GM21360 (cell line): ENCODE data around the gene RECQL5.

Experiments used
- ATAC-seq: cut with Tn5 transposase; IDR thresholded peaks from one replicate; pipeline ENCODE4 v1.9.1; 2021; ENCODE audit warnings: mild to moderate bottlenecking, moderate library complexity; ENCODE audit not compliant: unreplicated experiment

Gene RECQL5

DNA sequence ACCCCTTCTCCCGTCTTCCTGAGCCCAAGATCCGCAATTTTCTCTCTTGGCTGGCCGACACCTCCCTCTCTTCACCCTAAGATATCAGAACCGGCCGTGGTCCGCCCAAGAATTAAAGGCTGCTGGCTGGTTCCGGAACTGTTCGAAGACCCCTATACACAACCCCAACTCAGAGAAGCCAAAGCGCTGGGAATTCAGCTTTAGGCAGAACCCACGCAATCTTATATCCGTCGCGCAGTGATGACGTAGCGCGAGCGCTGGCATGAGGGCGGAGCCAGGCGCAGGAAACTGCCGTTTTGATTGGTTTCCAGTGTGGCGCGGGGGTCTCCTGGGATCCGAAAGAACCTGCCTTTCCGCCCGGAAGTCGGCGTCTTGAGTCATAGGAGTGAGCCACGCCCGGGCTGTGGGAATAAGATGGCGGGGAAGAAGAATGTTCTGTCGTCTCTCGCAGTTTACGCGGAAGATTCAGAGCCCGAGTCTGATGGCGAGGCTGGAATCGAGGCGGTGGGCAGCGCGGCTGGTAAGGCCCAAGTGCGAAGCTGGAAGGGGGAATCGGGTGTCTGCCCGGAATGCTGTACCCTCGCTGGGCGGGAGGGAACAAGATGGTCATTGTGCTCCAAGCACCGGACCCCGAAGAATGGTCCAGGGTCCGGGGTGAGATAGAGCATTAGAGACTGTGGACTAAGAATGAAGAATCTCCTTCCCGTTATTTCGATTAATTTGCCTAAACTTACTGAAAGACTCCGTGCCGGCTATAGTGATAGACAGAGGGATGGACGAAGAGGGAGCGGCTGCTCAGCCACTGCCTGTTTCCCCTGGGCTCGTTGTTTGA, at the start of gene RECQL5, which contains the start of gene SAP30BP:
Gene RECQL5, minus strand, starts transcription at position 196 of the 832 bp plus-strand sequence. CDS start 597 bp downstream, outside the sequence.
Gene SAP30BP, plus strand, starts transcription at position 380 of the 832 bp plus-strand sequence. Its CDS starts 35 bp downstream, at position 415.
- peak; percentile 63 for ATAC-seq

DNA sequence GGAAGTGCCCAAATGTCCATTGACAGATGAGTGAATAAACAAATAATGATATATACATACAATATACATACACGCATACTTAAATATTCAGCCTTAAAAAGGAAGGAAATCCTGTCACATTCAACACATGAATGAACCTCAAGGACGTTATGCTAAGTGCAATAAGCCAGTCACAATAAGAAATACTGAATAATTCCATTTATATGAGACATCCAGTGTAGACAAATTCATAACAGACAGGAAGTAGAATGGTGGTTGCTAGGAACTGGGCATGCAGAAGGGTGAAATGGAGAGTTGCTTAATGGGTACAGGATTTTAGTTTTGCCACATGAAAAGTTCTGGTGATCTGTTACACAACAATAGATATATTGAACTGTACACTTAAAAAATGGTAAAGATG, 45.5 kb upstream of the RECQL5 start:
- no peak for ATAC-seq

DNA sequence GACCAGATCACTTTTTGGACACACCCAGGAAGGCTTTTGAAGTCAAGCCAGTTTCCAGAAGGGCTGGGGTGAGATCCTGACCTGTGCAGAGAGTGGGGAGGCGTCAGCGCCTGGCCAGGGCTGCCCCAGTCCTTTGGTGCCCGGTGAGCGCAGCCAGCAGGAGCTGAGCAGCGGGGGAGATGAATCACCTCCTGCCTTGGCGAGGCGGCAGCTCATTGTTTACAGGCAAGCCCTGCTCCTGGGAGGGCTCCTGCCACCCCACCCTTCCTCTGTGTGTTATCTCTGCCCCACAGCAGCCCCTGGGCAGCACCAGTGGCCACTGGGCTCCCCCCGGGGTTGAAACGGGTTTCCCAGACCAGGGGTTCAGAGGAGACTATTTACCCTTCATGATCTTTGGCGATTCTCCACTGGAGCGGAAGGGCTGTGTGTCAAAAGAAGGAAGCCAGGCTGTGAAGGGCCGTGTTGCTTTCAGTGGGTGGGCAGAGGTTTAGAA, 40.2 kb upstream of the RECQL5 start:
- no peak for ATAC-seq

DNA sequence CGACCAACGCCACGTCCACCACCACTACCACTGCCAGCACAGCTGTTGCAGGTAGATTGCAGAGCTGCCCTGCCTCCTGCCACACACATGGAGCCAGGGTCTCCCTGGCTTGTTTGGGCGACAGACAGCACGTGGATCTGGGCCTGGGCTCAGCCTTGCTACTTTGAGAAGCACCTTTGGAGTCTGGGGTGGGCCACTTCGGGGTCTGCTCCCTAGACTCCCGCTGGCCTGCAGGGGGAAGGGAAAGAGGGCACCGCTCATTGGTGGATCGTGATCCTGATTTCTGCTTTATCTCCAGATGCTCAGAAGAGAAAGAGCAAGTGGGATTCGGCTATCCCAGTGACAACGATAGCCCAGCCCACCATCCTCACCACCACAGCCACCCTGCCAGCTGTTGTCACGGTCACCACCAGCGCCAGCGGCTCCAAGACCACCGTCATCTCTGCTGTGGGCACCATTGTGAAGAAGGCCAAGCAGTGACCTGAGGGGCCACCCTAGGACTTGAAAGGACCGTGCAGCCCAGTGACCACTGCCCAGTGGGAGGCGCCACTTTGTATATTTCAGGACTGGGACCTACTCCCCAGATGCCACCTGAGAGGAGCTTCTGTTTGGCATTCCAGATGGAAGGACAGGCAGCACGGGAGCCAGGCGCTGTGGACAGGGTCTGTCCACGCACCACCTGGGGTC, 39.2 kb upstream of the RECQL5 start:
- no peak for ATAC-seq

DNA sequence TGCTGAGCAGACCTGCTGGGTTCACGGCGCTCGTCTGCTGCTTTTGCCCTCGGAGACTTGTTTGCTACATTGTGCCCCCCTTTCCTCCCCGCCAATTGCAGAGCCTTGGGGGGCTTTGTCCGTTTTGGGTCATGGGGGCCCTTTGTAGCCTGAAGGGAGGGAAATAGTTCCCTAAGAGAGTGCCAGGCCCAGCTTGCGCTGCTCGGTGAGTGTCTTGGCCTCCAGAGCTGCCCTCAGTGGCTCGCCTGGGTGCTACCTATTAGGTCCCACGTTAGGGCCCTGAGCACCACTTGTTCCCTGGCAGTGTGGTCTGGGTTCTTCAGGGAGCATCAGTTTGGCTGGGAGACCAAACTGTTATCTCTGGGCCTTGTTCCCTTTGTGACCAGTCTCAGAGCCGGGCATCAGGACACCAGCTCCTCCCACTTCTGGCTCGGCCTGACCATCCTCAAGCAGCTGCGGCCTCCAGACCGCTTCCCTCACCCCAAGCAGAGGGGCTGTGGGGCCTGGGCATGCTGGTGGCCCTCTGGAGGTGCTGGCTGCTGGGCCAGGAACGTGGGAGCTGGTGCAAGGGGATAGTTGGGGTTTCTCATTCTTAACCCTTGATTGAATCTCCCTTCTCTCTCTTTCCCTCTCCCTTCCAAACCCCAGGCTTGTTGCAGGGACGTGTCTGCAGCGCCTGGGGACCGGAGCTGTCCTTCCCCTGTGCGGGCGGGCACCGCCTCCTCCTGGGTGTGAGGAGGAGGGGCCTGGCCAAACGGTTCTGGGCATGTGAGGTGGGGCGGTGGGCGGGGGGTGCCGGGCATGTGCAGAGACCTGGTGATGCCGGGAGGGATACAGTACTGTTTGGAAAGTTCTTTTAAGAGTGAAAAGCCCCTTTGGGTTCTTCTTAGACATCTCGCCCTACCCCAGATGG, 38.3 kb upstream of the RECQL5 start:
- ATAC-seq = no peak

DNA sequence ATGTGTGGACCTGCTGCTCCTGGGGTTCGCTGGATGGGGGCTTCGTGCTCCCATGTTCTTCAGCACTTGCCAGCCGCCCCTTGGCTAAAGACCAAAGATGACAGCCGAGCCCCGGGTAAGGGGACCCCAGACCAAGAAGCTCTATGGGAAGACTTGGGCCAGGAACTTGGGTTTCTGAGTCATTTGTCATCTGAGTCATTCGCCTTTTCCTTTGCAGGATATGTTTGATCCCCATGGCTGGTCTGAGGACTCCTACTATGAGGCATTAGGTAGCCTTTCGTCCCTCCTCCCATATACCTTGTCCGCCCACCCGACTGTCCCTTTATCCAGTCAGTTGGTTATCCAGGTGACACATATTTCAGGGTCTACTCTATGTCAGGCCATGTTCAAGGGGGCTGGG, 36.6 kb upstream of the RECQL5 start:
- ATAC-seq = no peak

DNA sequence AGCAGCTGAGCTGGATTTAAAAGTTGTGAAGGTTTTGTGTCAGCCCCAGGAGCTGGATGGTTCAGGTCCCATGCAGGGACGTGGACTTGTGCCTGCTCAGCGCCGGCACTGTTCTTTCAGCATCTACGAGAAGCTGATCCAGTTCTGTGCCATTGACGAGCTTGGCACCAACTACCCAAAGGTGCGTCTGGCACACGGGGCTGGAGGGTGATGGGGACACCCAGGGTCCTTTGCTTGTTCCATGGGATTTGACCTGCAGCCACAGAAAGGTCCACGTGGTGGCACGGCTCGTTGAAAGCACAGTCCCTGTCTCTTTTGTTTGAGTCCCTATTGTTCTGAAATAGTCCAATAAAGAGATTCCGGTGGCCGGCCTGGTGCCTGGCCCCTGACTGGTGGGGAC, 36.2 kb upstream of the RECQL5 start:
- ATAC-seq = no peak

DNA sequence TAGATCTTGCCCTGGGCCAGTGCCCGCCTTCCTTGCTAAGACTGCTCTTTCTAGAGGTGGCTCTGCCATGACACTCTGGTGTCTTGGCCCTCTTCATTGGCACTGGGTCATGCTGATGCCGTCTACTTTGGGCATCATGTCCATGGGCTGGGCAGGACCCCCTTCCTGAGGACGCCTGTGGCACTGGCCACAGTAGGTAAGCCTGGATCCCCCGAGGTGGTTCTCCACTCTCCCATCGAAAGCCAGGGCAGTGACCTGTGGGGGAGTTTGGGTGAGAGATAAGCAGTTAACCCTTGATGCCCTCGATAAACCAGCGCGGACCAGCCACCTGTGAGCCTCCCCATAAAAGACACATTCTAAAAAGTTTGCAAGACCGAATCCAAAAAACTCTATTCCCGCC, 34.3 kb upstream of the RECQL5 start:
- ATAC-seq = no peak

DNA sequence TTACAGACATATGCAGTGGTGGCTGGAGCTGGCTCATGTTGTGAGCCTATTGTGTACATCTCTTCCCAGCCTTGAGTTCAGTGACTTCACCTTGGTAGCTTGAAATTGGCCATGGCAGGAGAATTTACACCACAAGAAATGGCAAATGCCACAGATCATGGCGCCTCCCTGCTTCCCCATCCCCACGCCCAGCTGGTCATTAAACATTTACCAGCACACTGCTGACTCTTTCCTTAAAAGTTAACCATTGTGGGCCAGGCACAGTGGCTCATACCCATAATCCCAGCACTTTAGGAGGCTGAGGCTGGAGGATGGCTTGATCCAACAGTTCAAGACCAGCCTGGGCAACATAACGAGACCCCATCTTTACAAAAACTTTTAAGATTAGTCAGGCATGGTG, 31.7 kb upstream of the RECQL5 start:
- ATAC-seq = no peak

DNA sequence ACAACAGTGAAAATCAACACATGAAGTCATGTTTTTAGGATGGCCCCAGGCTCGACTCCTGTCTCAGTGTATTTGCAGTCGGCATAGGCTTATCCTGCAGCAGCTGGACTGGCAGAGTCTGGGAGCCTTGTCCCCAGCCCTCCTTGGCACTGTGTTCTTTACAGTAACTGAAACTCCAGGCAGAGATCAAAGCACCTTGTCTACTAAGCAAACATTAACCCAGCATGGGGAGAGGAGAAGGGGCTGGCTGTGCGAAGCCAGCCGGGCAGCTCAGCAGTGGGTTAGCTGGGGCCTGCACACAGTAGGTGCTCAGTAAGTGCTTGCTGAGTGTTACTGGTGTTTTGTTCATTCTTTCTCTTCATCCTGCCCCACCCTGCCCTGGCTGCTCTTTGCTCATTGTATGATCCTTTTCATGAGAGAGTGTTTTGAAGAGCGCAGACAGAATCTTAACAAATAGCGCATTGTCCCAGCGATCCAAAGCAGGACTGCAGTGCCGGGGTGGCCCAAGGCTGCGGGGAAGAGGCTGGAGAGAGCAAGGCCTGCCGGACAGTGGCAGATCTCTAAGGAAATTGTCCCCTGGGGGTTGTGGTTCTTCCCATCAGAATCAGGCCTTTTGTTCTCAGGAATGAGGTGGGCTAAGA, 30.8 kb upstream of the RECQL5 start:
- ATAC-seq = no peak

DNA sequence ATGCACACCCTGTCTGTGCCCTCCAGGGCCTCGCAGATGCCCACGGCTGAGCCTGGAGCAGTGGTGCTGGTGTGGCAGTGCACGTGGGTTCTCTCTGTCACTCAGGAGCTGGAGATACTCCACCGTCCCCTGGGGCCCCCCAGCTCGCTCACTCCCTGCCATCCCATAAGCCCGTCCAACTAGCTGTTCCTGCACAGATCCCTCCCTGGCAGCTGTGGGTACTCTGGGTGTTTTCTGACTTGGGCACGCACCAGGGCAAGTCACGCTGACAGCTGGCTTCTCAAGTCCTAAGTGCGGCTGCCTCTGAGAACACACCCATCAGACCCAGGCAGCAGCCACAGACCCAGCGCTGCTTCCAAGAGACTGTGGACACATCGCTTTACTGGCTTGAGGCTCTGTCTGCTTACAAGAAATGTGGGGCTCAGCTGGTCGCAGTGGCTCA, 28.9 kb upstream of the RECQL5 start:
- ATAC-seq = no peak

DNA sequence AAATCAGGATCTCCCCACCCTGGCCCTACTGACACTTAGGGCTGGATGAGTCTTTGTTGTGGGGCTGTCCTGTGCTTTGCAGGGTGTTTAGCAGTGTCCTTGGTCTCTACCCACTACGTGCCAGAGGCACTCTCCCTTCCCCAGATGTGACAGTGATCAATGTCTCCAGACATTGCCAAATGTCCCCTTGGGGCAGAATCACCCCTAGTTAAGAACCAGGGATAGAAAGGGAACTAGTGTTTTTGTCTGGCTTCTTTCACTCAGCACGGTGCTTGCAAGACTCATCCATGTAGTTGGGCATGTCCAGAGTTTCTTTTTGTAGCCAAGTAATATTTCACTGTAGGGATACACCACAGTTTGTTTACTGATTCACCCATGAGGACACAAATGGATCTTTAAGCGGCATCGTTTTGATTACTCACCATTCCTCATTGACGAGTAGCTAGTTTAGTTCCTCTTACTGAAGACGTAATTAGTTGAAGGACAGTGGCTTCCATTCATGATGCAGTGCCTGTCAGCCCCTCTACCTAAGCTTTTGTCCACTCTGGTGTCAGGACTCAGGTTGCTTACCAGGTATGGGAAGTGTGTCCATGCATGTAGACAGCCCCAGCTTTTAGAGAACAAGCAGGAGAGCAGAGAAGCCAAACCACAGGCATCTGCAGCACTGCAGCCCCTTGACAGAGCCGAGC, 28.3 kb upstream of the RECQL5 start:
- no peak for ATAC-seq

DNA sequence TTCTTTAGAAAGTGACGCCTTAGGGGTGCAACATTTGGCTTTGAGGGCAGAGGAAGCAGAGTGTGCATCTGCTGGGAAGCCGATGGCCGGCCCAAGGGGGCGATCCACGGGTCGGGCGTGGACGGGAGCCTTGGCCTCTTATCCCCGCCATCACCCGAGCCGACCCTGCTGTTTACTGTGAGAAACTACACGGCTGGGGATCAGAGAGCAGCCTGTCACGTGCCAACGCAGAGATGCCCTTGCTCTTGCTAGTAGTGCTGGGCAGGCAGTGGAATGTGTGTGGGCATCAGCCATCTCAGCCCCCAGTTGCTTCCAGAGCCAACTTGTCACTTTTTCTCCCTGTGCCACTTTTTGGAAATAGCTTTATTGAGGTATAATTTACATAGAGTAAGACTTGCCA, 27.6 kb upstream of the RECQL5 start:
- no peak for ATAC-seq

DNA sequence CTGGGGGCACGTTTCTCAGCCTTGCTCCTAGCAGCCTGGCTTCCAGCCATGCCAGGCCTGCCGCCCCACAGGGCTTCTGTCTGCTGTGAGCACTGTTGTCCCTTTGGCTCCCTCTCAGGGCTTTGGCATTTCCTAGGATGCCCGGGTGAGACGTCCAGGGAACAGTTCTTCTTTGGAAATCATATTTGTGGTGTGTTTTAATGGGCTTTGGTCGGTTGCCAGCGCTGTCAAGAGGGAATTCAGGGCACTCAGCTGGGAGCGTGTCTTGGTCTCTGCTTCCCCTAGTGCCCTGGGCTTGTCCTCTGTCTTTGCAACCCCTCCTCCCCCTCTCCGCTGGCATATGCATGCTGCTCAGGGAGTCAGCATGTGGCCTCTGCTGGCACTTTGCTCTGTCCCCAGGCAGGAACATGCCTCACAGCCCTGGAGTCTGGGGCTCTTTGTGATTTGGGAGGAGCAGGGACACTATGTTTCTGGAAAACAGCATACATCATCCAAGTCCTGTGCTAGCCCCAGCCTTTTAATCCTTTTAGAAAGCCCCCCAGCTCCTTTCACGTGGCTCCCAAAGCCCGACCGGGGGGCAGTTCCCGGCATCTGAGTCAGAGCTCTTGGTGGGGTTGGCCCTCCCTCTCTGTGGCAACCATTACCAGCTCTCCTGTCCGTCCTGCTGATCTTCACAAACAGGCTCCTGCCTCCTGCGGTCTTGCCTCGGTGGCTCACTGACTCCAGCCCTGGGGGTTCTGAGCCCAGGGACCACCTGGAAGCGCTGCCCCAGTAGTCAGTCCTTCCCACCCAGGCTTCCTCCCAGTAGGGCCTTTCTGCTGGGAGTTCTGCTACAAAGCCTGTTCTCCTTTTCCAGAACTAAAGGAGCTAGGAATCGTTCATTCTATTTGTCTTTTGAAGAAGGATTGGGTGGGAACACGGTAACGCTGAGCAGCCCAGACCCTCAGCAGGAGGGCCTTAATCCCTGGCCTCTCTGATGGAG, 26.8 kb upstream of the RECQL5 start:
- ATAC-seq = no peak

DNA sequence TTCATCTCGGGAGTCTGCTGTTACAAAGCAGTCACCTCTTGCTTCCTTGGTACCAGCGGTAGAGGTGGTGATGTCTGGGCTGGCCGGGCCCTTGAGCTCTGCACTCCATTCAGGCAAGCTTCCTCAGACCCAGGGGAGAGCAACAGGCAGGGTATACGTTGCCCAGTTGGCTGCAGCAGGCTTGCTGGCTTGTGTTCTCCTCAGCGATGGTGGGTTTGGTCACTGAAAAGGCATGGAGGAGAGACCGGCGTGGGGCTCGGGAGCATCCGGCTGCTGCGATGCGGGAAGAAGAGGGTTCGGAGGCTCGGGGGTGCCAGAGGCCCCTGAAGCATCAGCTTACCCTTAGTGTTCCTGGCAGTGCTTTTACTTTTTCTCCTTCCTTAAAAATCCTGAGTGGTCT, 26.0 kb upstream of the RECQL5 start:
- ATAC-seq = no peak

DNA sequence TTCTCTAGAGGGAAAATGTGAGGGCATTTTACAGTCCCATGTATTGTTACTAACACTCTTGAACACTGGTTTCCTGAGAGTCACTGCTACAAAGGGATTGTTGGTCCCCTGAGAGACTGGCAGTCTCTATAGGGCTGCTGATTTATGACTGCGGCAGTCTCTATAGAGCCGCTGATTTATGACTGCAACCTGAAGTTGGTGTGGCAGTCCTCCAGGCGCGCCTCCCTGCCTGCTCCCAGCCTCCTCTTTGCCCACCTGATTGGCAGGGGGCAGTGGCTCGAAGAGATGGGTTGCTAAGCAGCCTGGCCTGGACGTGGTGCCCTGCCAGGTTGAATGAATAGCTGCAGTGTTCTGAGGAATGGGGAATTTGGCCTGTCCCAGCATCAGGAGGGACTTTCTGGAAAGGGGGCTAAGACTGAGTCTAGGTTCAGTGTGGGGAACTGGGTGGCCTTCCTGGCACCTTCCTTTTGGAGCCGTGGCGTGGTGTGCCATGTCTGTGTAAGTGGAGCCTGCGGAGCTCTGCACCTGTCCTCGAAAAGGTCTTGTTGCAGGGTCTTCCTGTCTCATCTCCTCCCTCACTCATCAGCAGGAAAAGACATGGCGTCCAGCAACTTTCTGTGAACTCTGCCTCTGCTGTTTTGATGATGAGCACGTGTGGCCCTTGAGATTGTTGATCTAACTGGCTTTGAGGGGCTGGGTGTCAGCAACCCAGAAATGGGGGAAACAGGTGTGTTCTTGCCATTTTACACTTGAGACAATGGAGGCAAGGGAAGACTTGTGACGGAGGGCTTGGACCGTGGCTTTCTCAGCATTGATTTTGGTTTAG, 25.1 kb upstream of the RECQL5 start:
- ATAC-seq = no peak

DNA sequence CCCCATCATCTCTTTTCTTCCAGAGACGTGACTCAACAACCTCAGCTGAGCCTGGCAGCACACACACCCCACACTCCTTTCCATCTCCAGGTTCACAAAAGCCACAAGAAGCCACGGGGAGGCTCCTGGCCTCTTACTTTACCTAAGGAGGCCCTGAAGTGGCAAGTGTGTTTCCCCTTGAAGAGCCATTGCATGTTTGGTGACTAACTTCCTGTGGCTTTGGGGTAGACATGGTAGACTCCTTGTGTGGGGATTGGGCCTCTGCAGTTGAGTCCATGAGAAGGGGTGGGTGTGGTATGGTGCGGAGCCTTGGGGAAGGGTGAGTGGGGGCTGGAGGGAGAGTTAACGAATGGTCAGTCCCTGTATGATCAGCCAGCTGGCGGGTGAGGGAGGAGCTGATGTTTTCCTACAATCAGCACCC, 24.4 kb upstream of the RECQL5 start:
- no peak for ATAC-seq

DNA sequence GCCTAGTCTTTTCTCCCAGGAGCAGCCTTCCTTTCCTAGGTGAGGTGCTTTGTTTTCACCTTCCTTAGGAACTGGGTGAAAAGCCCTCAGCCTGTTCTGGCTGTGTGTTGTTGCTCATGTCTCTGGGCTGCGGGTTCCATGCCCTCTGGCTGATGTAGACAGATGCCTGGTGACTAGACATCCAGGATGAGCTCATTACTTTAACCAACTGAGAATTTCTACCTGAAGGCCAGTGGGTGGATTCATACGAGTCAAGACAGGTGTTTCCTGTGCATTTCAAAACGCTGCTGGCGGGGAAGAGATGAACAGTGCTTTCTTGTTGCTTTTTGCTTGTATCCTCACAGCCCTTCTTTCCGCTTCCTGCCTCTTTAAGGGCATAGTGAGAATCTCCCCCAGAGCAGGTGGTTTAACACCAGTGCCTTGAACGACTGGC, 22.5 kb upstream of the RECQL5 start:
- no peak for ATAC-seq
